Measurements from ENCODE around the gene DDX55. TPM values are rescaled to one million over a fixed set of nuclear protein-coding genes. Genes with fewer than 3 reads are reported as not detected.
A peak's percentile ranks its signal among the peaks of the same experiment; 100 is the strongest.
"Not testable (repeated sequence)": the region's sequence is repeated elsewhere in the genome, so short reads cannot be mapped to it uniquely, and the experiment has no call there.

The DDX55 gene
- polyA plus RNA-seq, 4 donors = 8.3 to 34.1 (median 9.9) TPM

- FAIRE-seq = no peak
- WGBS, 3 donors = 89 to 100% (median 90%) methylated on average over 1 of the region's 1 CpG
- no peaks in the 10 kb centered on the region for H3K9me3 ChIP-seq (ENCODE audit: control insufficient read depth in 2 of 2, insufficient read depth in 1 of 2, low read depth in 1 of 2, low read length in 1 of 2)
- H3K4me1 ChIP-seq (ENCODE audit: control insufficient read depth in 3 of 3, insufficient read depth in 2 of 3, low read depth in 1 of 3, low read length in 2 of 3) = peaks cover 0 to 6% (median 5%) of the 10 kb centered on the region in 3 donors
- no peaks in the 10 kb centered on the region for H3K27me3 ChIP-seq (ENCODE audit: control insufficient read depth in 3 of 3, insufficient read depth in 3 of 3, low read length in 3 of 3)
- H3K4me3 ChIP-seq (ENCODE audit: low read depth in 1 of 3, low read length in 3 of 3) = no peak overlapping the region
- DNase-seq = no peak
- H3K27ac ChIP-seq (ENCODE audit: low read depth in 1 of 3, low read length in 2 of 3) = no peak overlapping the region
- peaks cover 3 to 18% (median 5%) of the 10 kb centered on the region in 3 donors for H3K36me3 ChIP-seq (ENCODE audit: control insufficient read depth in 3 of 3, insufficient read depth in 2 of 3, low read depth in 1 of 3, low read length in 3 of 3)
These were observed 2.6 kb upstream of the DDX55 start for GRCh38 chr12:123599310-123599709.

GRCh38 chr12:123599721-123600120 is 2.2 kb upstream of the DDX55 start:
- H3K36me3 ChIP-seq (ENCODE audit: control insufficient read depth in 3 of 3, insufficient read depth in 2 of 3, low read depth in 1 of 3, low read length in 3 of 3) = peaks cover 3 to 16% (median 5%) of the 10 kb centered on the region in 3 donors
- no peak for FAIRE-seq

DNA sequence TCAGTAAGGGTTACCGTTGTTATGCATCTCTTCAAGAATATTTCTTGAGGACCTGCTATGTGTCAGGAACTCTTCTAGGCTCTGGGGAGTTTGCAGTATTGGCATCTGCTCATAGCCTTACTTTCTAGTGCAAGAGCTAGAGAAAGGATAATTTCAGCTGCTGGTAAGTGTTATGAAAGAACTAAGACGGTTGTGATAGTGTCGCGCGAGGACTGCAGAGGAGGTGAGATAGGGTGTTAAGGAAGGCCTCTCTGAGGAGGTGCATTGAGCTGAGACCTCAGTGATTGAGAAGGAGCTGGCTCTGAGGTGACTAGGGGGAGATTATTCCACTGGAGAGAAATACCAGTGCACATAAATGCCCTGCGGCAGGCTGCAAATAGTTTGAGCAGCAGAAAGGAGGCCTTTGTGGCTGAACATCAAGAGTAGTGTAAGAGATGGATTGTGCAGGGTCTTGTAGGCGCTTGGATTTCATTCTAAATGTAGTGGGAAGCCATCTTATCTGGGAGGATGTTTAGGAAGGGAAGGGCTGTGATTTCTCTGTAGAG is 824 bp downstream of the DDX55 start:
- H3K36me3 ChIP-seq (ENCODE audit: control insufficient read depth in 3 of 3, insufficient read depth in 2 of 3, low read depth in 1 of 3, low read length in 3 of 3) = peaks cover 4 to 42% (median 6%) of the 10 kb centered on the region in 3 donors
- FAIRE-seq (no peak), DNase-seq (peak in 1 of 2 donors; percentile 34)
- H3K27me3 ChIP-seq (ENCODE audit: control insufficient read depth in 3 of 3, insufficient read depth in 3 of 3, low read length in 3 of 3) = no peaks in the 10 kb centered on the region
- H3K4me1 ChIP-seq (ENCODE audit: control insufficient read depth in 3 of 3, insufficient read depth in 2 of 3, low read depth in 1 of 3, low read length in 2 of 3) = peaks cover 0 to 6% (median 5%) of the 10 kb centered on the region in 3 donors
- peak overlapping the region; percentile 89 to 97 (median 90) for H3K4me3 ChIP-seq (ENCODE audit: low read depth in 1 of 3, low read length in 3 of 3)
- H3K9me3 ChIP-seq (ENCODE audit: control insufficient read depth in 2 of 2, insufficient read depth in 1 of 2, low read depth in 1 of 2, low read length in 1 of 2) = no peaks in the 10 kb centered on the region
- peak overlapping the region in 1 of 3 donors; percentile 79 for H3K27ac ChIP-seq (ENCODE audit: low read depth in 1 of 3, low read length in 2 of 3)
- 4 to 9% (median 7%) methylated on average over 7 of the region's 7 CpGs for WGBS, 3 donors

More at GRCh38 chr12:123599721-123600120, 2.2 kb upstream of the DDX55 start:
- H3K27ac ChIP-seq (ENCODE audit: low read depth in 1 of 3, low read length in 2 of 3) = no peak overlapping the region
- peaks cover 0 to 6% (median 5%) of the 10 kb centered on the region in 3 donors for H3K4me1 ChIP-seq (ENCODE audit: control insufficient read depth in 3 of 3, insufficient read depth in 2 of 3, low read depth in 1 of 3, low read length in 2 of 3)
- no peak overlapping the region for H3K4me3 ChIP-seq (ENCODE audit: low read depth in 1 of 3, low read length in 3 of 3)
- no peaks in the 10 kb centered on the region for H3K27me3 ChIP-seq (ENCODE audit: control insufficient read depth in 3 of 3, insufficient read depth in 3 of 3, low read length in 3 of 3)
- no peak for DNase-seq
- no peaks in the 10 kb centered on the region for H3K9me3 ChIP-seq (ENCODE audit: control insufficient read depth in 2 of 2, insufficient read depth in 1 of 2, low read depth in 1 of 2, low read length in 1 of 2)
- WGBS, 3 donors = 94 to 96% (median 94%) methylated on average over 7 of the region's 7 CpGs

- H3K9me3 ChIP-seq (ENCODE audit: control insufficient read depth in 2 of 2, insufficient read depth in 1 of 2, low read depth in 1 of 2, low read length in 1 of 2); H3K4me3 ChIP-seq (ENCODE audit: low read depth in 1 of 3, low read length in 3 of 3); H3K27ac ChIP-seq (ENCODE audit: low read depth in 1 of 3, low read length in 2 of 3); DNase-seq; H3K4me1 ChIP-seq (ENCODE audit: control insufficient read depth in 3 of 3, insufficient read depth in 2 of 3, low read depth in 1 of 3, low read length in 2 of 3); FAIRE-seq; H3K27me3 ChIP-seq (ENCODE audit: control insufficient read depth in 3 of 3, insufficient read depth in 3 of 3, low read length in 3 of 3): not testable (repeated sequence)
- peaks cover 10 to 48% (median 10%) of the 10 kb centered on the region in 3 donors for H3K36me3 ChIP-seq (ENCODE audit: control insufficient read depth in 3 of 3, insufficient read depth in 2 of 3, low read depth in 1 of 3, low read length in 3 of 3)
- WGBS, 3 donors = 84 to 90% (median 90%) methylated on average over 11 of the region's 11 CpGs
These were observed 1.6 kb downstream of the DDX55 start for GRCh38 chr12:123603495-123603894.

GRCh38 chr12:123607756-123608155 is 5.9 kb downstream of the DDX55 start:
- WGBS, 3 donors = 83 to 95% (median 95%) methylated on average over 4 of the region's 4 CpGs
- no peak for FAIRE-seq

DNA sequence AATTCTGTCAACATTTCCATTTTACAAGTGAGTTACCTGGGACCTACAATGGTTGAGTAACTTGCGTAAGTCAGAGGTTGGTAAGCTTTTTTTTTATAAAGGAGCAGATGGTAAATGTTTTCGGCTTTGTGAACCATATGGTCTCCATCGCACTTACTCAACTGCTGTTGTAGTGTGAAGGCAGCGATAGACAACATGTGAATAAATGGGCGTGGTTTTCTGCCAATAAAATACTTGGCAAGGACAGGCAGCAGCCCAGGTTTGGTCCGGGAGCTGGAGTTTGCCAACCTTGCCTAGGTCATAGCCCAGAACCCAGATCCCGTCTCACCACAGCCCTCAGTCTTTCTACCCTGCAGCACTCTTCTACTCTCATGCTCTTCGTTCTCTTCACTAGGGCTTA is 6.3 kb downstream of the DDX55 start:
- WGBS, 3 donors = 77 to 85% (median 82%) methylated on average over 8 of the region's 8 CpGs
- no peaks in the 10 kb centered on the region for H3K9me3 ChIP-seq (ENCODE audit: control insufficient read depth in 2 of 2, insufficient read depth in 1 of 2, low read depth in 1 of 2, low read length in 1 of 2)
- peaks cover 0 to under 1% (median 0%) of the 10 kb centered on the region in 3 donors for H3K4me1 ChIP-seq (ENCODE audit: control insufficient read depth in 3 of 3, insufficient read depth in 2 of 3, low read depth in 1 of 3, low read length in 2 of 3)
- FAIRE-seq = no peak
- peaks cover 31 to 80% (median 37%) of the 10 kb centered on the region in 3 donors for H3K36me3 ChIP-seq (ENCODE audit: control insufficient read depth in 3 of 3, insufficient read depth in 2 of 3, low read depth in 1 of 3, low read length in 3 of 3)
- H3K4me3 ChIP-seq (ENCODE audit: low read depth in 1 of 3, low read length in 3 of 3) = no peak overlapping the region
- H3K27ac ChIP-seq (ENCODE audit: low read depth in 1 of 3, low read length in 2 of 3) = no peak overlapping the region
- no peaks in the 10 kb centered on the region for H3K27me3 ChIP-seq (ENCODE audit: control insufficient read depth in 3 of 3, insufficient read depth in 3 of 3, low read length in 3 of 3)
- peak in 1 of 2 donors; percentile 21 for DNase-seq

More at GRCh38 chr12:123607756-123608155, 5.9 kb downstream of the DDX55 start:
- Histone ChIP-seq H3K4me1 (ENCODE audit: control insufficient read depth in 3 of 3, insufficient read depth in 2 of 3, low read depth in 1 of 3, low read length in 2 of 3) (peaks cover 0 to 5% (median 0%) of the 10 kb centered on the region in 3 donors), H3K4me3 (ENCODE audit: low read depth in 1 of 3, low read length in 3 of 3) (no peak overlapping the region), H3K9me3 (ENCODE audit: control insufficient read depth in 2 of 2, insufficient read depth in 1 of 2, low read depth in 1 of 2, low read length in 1 of 2) (no peaks in the 10 kb centered on the region), H3K36me3 (ENCODE audit: control insufficient read depth in 3 of 3, insufficient read depth in 2 of 3, low read depth in 1 of 3, low read length in 3 of 3) (peaks cover 31 to 78% (median 34%) of the 10 kb centered on the region in 3 donors), H3K27me3 (ENCODE audit: control insufficient read depth in 3 of 3, insufficient read depth in 3 of 3, low read length in 3 of 3) (no peaks in the 10 kb centered on the region), H3K27ac (ENCODE audit: low read depth in 1 of 3, low read length in 2 of 3) (no peak overlapping the region)
- DNase-seq = no peak

DNA sequence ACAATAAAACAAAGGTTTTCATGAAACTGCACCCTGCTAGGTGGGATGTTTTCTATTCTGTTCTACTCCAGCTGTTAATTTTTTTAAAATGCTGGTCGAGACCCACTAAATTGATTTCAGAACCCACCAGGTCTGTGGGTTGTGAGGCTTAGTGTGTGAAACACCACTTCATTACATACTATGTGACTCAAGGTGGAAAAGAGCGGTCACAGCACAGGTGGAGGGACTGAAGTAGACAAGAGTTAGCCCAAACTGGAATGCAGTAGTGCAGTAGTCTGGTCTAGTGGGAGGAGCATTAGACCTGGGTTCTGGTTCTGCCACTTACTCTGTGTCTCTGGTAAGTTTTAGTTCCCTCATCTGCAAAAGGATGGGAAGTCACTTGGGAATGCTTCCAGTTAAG is 12.2 kb downstream of the DDX55 start:
- Histone ChIP-seq H3K4me3 (ENCODE audit: low read depth in 1 of 3, low read length in 3 of 3) (no peak overlapping the region), H3K27me3 (ENCODE audit: control insufficient read depth in 3 of 3, insufficient read depth in 3 of 3, low read length in 3 of 3) (no peaks in the 10 kb centered on the region), H3K9me3 (ENCODE audit: control insufficient read depth in 2 of 2, insufficient read depth in 1 of 2, low read depth in 1 of 2, low read length in 1 of 2) (no peaks in the 10 kb centered on the region), H3K4me1 (ENCODE audit: control insufficient read depth in 3 of 3, insufficient read depth in 2 of 3, low read depth in 1 of 3, low read length in 2 of 3) (no peaks in the 10 kb centered on the region), H3K36me3 (ENCODE audit: control insufficient read depth in 3 of 3, insufficient read depth in 2 of 3, low read depth in 1 of 3, low read length in 3 of 3) (peaks cover 38 to 77% (median 38%) of the 10 kb centered on the region in 3 donors), H3K27ac (ENCODE audit: low read depth in 1 of 3, low read length in 2 of 3) (no peak overlapping the region)
- DNase-seq (no peak), FAIRE-seq (no peak)
- 90 to 96% (median 93%) methylated on average over 2 of the region's 2 CpGs for WGBS, 3 donors

DNA sequence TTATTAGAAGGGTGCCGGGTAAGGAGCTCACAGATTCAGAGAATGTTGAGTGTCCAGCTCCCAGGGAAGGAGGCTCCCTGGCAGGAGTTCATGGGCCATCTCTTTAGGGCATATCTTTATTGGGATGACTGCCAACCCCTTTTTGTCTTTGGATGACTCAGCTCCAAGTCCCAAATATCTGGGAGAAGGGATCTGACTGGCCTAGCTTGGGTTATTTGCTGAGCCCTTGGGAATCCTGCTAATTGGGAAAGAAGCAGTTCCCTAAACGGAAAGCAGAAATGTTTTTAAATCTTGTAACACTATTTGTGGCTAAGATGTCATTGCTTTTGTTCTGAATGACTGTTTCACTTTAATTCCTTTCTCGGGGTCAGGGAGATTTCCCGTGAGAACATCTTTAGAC is 12.6 kb downstream of the DDX55 start:
- no peak for FAIRE-seq
- WGBS, 3 donors = 73 to 81% (median 76%) methylated on average over 4 of the region's 4 CpGs
- peaks cover 35 to 76% (median 37%) of the 10 kb centered on the region in 3 donors for H3K36me3 ChIP-seq (ENCODE audit: control insufficient read depth in 3 of 3, insufficient read depth in 2 of 3, low read depth in 1 of 3, low read length in 3 of 3)

DNA sequence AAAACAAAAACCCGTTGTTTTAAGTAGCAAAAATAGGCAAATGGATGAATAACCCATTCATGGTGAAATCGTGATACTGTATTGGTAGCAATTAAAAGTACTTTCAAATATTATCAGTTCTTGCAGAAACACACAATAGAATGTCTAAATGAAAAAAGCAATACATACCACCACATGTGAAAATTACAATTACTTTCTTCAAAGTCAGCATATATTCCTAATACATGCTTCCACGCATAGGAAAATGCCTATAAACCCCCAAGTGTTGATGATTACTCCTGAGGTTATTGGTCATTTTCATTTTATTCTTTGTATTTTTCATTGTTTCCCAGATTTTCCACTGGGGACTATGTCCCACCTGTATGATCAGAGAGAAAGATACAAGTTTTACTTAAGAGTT is 15.2 kb downstream of the DDX55 start:
- H3K4me3 ChIP-seq (ENCODE audit: low read depth in 1 of 3, low read length in 3 of 3) = no peak overlapping the region
- FAIRE-seq (no peak), DNase-seq (no peak)
- no peak overlapping the region for H3K27ac ChIP-seq (ENCODE audit: low read depth in 1 of 3, low read length in 2 of 3)
- no peaks in the 10 kb centered on the region for H3K4me1 ChIP-seq (ENCODE audit: control insufficient read depth in 3 of 3, insufficient read depth in 2 of 3, low read depth in 1 of 3, low read length in 2 of 3)
- no peaks in the 10 kb centered on the region for H3K27me3 ChIP-seq (ENCODE audit: control insufficient read depth in 3 of 3, insufficient read depth in 3 of 3, low read length in 3 of 3)
- H3K36me3 ChIP-seq (ENCODE audit: control insufficient read depth in 3 of 3, insufficient read depth in 2 of 3, low read depth in 1 of 3, low read length in 3 of 3) = peaks cover 36 to 68% (median 39%) of the 10 kb centered on the region in 3 donors
- H3K9me3 ChIP-seq (ENCODE audit: control insufficient read depth in 2 of 2, insufficient read depth in 1 of 2, low read depth in 1 of 2, low read length in 1 of 2) = no peaks in the 10 kb centered on the region
- 85 to 93% (median 92%) methylated on average over 3 of the region's 3 CpGs for WGBS, 3 donors

More for the DNA sequence above, 12.6 kb downstream of the DDX55 start:
- no peaks in the 10 kb centered on the region for H3K27me3 ChIP-seq (ENCODE audit: control insufficient read depth in 3 of 3, insufficient read depth in 3 of 3, low read length in 3 of 3)
- no peaks in the 10 kb centered on the region for H3K9me3 ChIP-seq (ENCODE audit: control insufficient read depth in 2 of 2, insufficient read depth in 1 of 2, low read depth in 1 of 2, low read length in 1 of 2)
- no peak overlapping the region for H3K27ac ChIP-seq (ENCODE audit: low read depth in 1 of 3, low read length in 2 of 3)
- H3K4me1 ChIP-seq (ENCODE audit: control insufficient read depth in 3 of 3, insufficient read depth in 2 of 3, low read depth in 1 of 3, low read length in 2 of 3) = no peaks in the 10 kb centered on the region
- no peak overlapping the region for H3K4me3 ChIP-seq (ENCODE audit: low read depth in 1 of 3, low read length in 3 of 3)
- DNase-seq = no peak
